Epithelial cell of esophagus (primary cell): ENCODE data around the gene CSMD2.
A peak's percentile ranks its signal among the peaks of the same experiment; 100 is the strongest.

Experiments
- DNase-seq: peaks from one replicate; pipeline ENCODE4 v3.0.0; 2010; ENCODE audit warnings: low read depth
- H3K4me3 ChIP-seq: 2 replicates; pipeline ENCODE4 v1.5.1; 2011; ENCODE audit warnings: mild to moderate bottlenecking, low read length, control low read depth
- TF ChIP-seq, protein P1 (sequence below): IDR thresholded peaks from 2 replicates; pipeline ENCODE4 v1.5.1; 2011; ENCODE audit warnings: low read depth, mild to moderate bottlenecking, low read length, control low read depth, inconsistent platforms; ENCODE audit not compliant: insufficient read depth; ENCODE audit errors: missing control alignments

The CSMD2 gene

GRCh38 chr1:33841494-33841893, 323.5 kb downstream of the CSMD2 start:
- no peak overlapping the region for H3K4me3 ChIP-seq
- DNase-seq, result peak; percentile 1

DNA sequence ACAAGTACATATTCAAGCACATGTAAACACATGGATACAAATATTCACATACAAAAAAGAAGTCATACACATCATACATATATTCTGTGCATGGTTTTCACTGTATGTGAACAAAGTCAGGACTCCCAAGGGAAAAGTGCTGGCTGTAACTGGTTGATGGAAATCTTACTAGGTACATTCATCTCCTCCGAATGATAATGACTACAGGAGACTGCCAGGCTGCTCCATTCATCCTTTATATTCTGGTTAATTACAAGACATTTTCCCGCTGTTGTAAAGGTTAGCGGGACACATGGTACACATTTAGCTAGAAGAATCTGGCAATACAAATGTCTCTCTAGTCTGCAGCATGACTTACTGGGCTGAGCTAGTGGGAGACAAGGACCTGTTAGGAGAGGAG, 327.4 kb downstream of the CSMD2 start:
- H3K4me3 ChIP-seq, result no peak overlapping the region
- no peak for DNase-seq
- TF ChIP-seq, protein P1, sequence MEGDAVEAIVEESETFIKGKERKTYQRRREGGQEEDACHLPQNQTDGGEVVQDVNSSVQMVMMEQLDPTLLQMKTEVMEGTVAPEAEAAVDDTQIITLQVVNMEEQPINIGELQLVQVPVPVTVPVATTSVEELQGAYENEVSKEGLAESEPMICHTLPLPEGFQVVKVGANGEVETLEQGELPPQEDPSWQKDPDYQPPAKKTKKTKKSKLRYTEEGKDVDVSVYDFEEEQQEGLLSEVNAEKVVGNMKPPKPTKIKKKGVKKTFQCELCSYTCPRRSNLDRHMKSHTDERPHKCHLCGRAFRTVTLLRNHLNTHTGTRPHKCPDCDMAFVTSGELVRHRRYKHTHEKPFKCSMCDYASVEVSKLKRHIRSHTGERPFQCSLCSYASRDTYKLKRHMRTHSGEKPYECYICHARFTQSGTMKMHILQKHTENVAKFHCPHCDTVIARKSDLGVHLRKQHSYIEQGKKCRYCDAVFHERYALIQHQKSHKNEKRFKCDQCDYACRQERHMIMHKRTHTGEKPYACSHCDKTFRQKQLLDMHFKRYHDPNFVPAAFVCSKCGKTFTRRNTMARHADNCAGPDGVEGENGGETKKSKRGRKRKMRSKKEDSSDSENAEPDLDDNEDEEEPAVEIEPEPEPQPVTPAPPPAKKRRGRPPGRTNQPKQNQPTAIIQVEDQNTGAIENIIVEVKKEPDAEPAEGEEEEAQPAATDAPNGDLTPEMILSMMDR, result no peak

More at GRCh38 chr1:33841494-33841893, 323.5 kb downstream of the CSMD2 start:
- TF ChIP-seq, protein P1, result no peak

- no peak for DNase-seq
- no peak overlapping the region for H3K4me3 ChIP-seq
- TF ChIP-seq, protein P1, result no peak
These were observed 328.1 kb downstream of the CSMD2 start for GRCh38 chr1:33836911-33837310.

DNA sequence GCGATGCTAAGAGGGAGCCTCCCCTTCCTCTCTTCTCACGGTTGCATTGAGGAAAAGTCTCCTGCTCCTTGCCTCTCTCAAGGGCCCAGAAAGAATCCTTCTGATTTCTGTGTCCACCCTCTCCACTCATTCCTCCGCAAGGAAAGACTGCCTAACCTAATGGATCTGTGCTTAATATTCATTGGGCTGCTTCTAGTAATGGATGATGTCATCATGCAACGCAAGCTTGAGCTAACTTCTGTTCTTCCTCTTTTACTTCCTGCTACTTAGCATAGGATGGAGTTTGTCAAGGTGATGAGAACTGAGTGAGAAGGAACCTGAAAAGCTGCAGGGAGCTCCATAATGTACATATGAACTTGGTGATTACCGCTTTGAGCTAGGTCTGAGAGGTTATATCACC, 336.4 kb downstream of the CSMD2 start:
- H3K4me3 ChIP-seq, result no peak overlapping the region
- TF ChIP-seq, protein P1, result no peak
- DNase-seq, result no peak

GRCh38 chr1:33828059-33828458, 337.0 kb downstream of the CSMD2 start:
- no peak for DNase-seq
- no peak overlapping the region for H3K4me3 ChIP-seq
- TF ChIP-seq, protein P1, result no peak

DNA sequence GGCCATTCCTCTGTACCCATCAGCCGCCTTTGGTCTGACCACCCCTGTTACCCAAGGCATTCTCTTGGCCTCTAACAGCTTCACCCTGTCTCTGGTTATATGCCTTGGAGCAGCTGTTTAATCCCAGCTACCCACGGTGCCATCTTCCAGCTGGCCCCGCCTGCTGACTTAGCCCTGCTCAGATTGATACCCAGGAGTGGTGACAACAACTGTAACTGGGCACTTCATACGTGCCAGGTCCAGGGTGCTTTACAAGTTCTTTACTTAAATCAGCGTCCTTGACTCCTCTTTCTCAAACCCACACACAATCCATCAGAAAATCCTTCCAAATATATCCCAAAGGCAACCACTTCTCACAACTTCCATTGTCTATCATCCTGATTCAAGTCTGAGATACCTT, 338.3 kb downstream of the CSMD2 start:
- H3K4me3 ChIP-seq, result no peak overlapping the region
- DNase-seq, result no peak
- TF ChIP-seq, protein P1, result no peak

GRCh38 chr1:33826311-33826710, 338.7 kb downstream of the CSMD2 start:
- no peak overlapping the region for H3K4me3 ChIP-seq
- no peak for DNase-seq
- TF ChIP-seq, protein P1, result no peak
